ENCODE data around the gene FARS2. TPM values are rescaled to one million over a fixed set of nuclear protein-coding genes. Genes with fewer than 3 reads are reported as not detected.
A peak's percentile ranks its signal among the peaks of the same experiment; 100 is the strongest.

The FARS2 gene
- total RNA-seq, 1 experiment from 2014 or later: 17.8 TPM

DNA sequence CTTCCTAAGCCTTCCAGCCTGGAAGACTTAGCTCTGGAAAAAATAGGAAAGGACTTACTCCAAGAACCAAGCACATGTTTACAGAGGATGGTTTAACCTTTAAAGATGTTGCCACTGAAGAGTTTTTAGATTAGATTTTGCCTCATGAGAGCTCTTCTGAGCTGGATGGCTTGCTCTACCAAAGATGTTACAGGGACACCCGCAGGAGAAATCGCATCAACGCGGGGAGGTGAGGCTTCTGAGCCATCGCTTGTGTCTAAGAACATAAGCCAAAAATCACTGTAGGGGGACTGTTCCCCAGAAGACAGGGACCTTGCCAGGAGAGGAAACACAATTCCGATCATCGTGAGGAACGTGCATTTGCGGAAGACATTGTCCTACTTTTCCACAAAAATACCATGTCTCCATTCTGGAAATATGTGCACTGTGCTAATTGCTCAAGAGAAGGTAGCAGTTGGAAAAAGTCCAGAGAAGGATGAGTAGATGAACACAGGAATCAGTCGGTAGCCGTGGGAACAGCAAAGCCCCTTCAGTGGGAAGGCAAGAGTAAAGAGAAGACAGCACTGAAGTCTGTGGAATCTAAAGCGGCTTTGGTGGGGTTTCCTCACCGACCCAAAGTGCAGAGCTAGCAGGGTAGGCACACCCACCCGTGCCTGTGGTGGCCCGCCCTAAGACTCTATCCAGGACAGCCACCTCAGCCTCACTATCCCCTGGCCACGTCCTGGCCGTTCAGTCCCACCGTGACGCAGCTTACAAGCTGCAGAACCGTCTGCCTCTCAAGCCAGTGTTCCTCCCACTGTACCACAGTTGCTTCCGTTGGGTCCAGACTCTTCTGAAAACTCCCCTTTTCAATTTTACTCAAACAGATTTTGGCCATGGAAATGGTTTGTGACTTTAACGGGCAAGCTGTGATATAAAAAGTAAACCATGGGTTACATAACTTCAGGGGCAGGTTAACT is 410.6 kb downstream of the FARS2 start:
- no peaks in the 10 kb centered on the region for H3K27me3 ChIP-seq (replicated peaks; ENCODE audit: insufficient read depth, low read depth, low read length, poor library complexity)

DNA sequence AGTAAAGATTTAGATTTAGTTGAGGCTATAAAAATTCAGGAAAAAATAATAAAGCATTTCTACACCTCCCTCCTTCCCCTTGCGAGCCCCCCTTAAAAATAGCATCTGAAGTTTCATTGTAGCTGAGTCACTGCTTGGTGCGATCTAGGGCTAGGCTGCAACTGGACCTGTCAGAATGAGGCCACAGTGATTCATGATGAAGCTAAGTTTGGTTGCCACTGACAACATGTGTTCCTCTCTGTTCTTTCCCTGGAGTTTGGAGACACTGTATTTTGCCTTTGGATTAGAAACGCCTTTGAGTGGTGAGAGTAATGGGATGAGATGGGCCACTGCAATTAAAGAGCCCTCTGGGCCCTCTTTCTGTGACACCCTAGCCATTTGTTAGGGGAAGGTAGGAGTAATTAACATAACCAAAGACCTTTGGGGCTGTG is 411.3 kb downstream of the FARS2 start:
- DNase-seq (ENCODE audit: low spot score): peak; percentile 36
- BruUV-seq (replicated peaks): no TSS peak
- Histone ChIP-seq H3K4me3 (ENCODE audit: low read depth, low read length, poor library complexity, severe bottlenecking) (no peak overlapping the region), H3K27ac (ENCODE audit: low read depth, low read length, poor library complexity, severe bottlenecking) (peak overlapping the region; percentile 93), H3K27me3 (replicated peaks; ENCODE audit: insufficient read depth, low read depth, low read length, poor library complexity) (no peaks in the 10 kb centered on the region), H3K9me3 (ENCODE audit: low read depth, low read length, poor library complexity, severe bottlenecking) (no peaks in the 10 kb centered on the region), H3K4me1 (ENCODE audit: insufficient read depth, low read length, poor library complexity, severe bottlenecking) (peaks cover 72% of the 10 kb centered on the region), H3K36me3 (ENCODE audit: insufficient read depth, low read length, poor library complexity, severe bottlenecking) (no peaks in the 10 kb centered on the region)
- intact Hi-C loops (cut with micrococcal nuclease; ENCODE audit: unreplicated experiment): no loop called here
- TF ChIP-seq, protein P1, sequence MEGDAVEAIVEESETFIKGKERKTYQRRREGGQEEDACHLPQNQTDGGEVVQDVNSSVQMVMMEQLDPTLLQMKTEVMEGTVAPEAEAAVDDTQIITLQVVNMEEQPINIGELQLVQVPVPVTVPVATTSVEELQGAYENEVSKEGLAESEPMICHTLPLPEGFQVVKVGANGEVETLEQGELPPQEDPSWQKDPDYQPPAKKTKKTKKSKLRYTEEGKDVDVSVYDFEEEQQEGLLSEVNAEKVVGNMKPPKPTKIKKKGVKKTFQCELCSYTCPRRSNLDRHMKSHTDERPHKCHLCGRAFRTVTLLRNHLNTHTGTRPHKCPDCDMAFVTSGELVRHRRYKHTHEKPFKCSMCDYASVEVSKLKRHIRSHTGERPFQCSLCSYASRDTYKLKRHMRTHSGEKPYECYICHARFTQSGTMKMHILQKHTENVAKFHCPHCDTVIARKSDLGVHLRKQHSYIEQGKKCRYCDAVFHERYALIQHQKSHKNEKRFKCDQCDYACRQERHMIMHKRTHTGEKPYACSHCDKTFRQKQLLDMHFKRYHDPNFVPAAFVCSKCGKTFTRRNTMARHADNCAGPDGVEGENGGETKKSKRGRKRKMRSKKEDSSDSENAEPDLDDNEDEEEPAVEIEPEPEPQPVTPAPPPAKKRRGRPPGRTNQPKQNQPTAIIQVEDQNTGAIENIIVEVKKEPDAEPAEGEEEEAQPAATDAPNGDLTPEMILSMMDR (conservative IDR thresholded peaks at IDR 0.05; ENCODE audit: low read depth, low read length): no peak
- no peak for TF ChIP-seq EZH2 (IDR thresholded peaks at IDR 0.05; ENCODE audit: borderline replicate concordance, low read depth, low read length, poor library complexity, severe bottlenecking)
- POLR2A ChIA-PET (ENCODE audit: low non-redundant PET): no interaction called here
- CTCF ChIA-PET: interaction anchor here (2.0 kb wide), 1 partner anchor 201 kb away, joined by 15 read pairs; no protein-coding TSS in a partner anchor

More for the DNA sequence above, 410.6 kb downstream of the FARS2 start:
- CTCF ChIA-PET: interaction anchor here (2.0 kb wide), 1 partner anchor 201 kb away, joined by 15 read pairs; no protein-coding TSS in a partner anchor
- peak overlapping the region; percentile 93 for H3K27ac ChIP-seq (ENCODE audit: low read depth, low read length, poor library complexity, severe bottlenecking)
- H3K4me3 ChIP-seq (ENCODE audit: low read depth, low read length, poor library complexity, severe bottlenecking): peak overlapping the region; percentile 15
- no peaks in the 10 kb centered on the region for H3K9me3 ChIP-seq (ENCODE audit: low read depth, low read length, poor library complexity, severe bottlenecking)
- DNase-seq (ENCODE audit: low spot score): peak; percentile 59
- BruUV-seq (replicated peaks): TSS peak; percentile 81
- no peak for TF ChIP-seq EZH2 (IDR thresholded peaks at IDR 0.05; ENCODE audit: borderline replicate concordance, low read depth, low read length, poor library complexity, severe bottlenecking)
- TF ChIP-seq, protein P1 (conservative IDR thresholded peaks at IDR 0.05; ENCODE audit: low read depth, low read length): peak; percentile 47
- POLR2A ChIA-PET (ENCODE audit: low non-redundant PET): interaction anchor here (0.5 kb wide), 1 partner anchor 62 kb away, joined by 3 read pairs; no protein-coding TSS in a partner anchor
- intact Hi-C loops (cut with micrococcal nuclease; ENCODE audit: unreplicated experiment): loop anchor here (2.0 kb wide), 1 partner anchor 201 kb away; no protein-coding TSS in a partner anchor
- peaks cover 70% of the 10 kb centered on the region for H3K4me1 ChIP-seq (ENCODE audit: insufficient read depth, low read length, poor library complexity, severe bottlenecking)
- H3K36me3 ChIP-seq (ENCODE audit: insufficient read depth, low read length, poor library complexity, severe bottlenecking): no peaks in the 10 kb centered on the region

DNA sequence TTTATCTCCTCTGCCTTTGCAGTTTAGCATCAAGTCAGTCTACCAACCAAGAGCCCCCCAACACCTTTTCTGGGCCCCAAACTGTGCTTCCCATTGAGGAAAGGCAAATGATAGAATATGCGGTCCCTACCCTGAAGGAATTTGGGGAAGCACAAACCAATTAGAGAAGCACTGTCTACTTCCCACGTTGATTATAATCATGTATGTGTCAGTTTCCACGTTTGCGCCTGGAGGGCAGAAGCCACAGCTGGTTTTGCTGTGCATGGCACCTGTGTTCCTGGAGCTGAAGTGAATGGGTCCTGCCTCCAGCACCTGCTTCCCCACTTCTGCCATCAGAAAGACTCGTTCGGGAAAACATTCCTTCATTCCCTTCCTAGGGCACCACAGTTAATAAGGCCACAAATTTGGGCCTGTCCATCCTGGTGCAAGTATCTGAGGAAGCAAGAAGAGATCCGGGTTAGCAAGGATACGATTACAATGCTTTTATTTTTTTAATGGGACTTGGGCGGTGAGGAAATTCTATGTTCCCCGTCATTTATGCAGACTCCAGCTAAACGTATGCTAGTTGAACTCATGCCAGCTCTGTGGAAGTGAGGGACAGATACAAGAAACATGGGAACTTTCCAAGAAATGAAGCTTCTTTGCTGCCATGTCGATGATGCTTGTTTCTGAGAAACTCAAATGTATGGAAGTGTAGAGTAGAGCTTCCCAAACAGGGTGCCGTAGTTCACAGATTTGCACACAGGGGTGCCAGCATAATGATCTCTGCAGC is 411.9 kb downstream of the FARS2 start:
- Histone ChIP-seq H3K9me3 (ENCODE audit: low read depth, low read length, poor library complexity, severe bottlenecking) (no peaks in the 10 kb centered on the region), H3K36me3 (ENCODE audit: insufficient read depth, low read length, poor library complexity, severe bottlenecking) (no peaks in the 10 kb centered on the region), H3K4me1 (ENCODE audit: insufficient read depth, low read length, poor library complexity, severe bottlenecking) (peaks cover 72% of the 10 kb centered on the region), H3K27me3 (replicated peaks; ENCODE audit: insufficient read depth, low read depth, low read length, poor library complexity) (no peaks in the 10 kb centered on the region), H3K27ac (ENCODE audit: low read depth, low read length, poor library complexity, severe bottlenecking) (peak overlapping the region; percentile 93), H3K4me3 (ENCODE audit: low read depth, low read length, poor library complexity, severe bottlenecking) (no peak overlapping the region)
- peak; percentile 35 for DNase-seq (ENCODE audit: low spot score)
- no TSS peak for BruUV-seq (replicated peaks)
- POLR2A ChIA-PET (ENCODE audit: low non-redundant PET): interaction anchor here (0.5 kb wide), 1 partner anchor 79 kb away, joined by 3 read pairs; no protein-coding TSS in a partner anchor
- TF ChIP-seq, protein P1 (conservative IDR thresholded peaks at IDR 0.05; ENCODE audit: low read depth, low read length): no peak
- no peak for TF ChIP-seq EZH2 (IDR thresholded peaks at IDR 0.05; ENCODE audit: borderline replicate concordance, low read depth, low read length, poor library complexity, severe bottlenecking)
- CTCF ChIA-PET: no interaction called here
- intact Hi-C loops (cut with micrococcal nuclease; ENCODE audit: unreplicated experiment): no loop called here

Measured in A673 (cell line).